Measurements from ENCODE around the gene PDZD2.
A peak's percentile ranks its signal among the peaks of the same experiment; 100 is the strongest.

Gene PDZD2

DNA sequence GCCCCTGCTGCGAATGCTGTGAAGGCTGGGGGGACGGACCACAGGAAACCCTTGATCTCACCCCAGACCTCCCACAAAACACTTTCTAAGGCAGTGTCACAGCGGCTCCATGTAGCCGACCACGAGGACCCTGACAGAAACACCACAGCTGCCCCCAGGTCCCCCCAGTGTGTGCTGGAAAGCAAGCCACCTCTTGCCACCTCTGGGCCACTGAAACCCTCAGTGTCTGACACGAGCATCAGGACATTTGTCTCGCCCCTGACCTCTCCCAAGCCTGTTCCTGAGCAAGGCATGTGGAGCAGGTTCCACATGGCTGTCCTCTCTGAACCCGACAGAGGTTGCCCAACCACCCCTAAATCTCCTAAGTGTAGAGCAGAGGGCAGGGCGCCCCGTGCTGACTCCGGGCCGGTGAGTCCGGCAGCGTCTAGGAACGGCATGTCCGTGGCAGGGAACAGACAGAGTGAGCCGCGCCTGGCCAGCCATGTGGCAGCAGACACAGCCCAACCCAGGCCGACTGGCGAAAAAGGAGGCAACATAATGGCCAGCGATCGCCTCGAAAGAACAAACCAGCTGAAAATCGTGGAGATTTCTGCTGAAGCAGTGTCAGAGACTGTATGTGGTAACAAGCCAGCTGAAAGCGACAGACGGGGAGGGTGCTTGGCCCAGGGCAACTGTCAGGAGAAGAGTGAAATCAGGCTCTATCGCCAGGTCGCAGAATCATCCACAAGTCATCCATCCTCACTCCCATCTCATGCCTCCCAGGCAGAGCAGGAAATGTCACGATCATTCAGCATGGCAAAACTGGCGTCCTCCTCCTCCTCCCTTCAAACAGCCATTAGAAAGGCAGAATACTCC, 450.4 kb downstream of the PDZD2 start:
- DNase-seq: no peak

DNA sequence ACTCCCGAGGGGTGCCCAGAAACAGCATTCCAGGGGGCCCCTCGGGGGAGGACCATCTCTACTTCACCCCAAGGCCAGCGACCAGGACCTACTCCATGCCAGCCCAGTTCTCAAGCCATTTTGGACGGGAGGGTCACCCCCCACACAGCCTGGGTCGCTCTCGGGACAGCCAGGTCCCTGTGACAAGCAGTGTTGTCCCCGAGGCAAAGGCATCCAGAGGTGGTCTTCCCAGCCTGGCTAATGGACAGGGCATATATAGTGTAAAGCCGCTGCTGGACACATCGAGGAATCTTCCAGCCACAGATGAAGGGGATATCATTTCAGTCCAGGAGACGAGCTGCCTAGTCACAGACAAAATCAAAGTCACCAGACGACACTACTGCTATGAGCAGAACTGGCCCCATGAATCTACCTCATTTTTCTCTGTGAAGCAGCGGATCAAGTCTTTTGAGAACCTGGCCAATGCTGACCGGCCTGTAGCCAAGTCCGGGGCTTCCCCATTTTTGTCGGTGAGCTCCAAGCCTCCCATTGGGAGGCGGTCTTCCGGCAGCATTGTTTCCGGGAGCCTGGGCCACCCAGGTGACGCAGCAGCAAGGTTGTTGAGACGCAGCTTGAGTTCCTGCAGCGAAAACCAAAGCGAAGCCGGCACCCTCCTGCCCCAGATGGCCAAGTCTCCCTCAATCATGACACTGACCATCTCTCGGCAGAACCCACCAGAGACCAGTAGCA, 451.3 kb downstream of the PDZD2 start:
- no peak for DNase-seq

DNA sequence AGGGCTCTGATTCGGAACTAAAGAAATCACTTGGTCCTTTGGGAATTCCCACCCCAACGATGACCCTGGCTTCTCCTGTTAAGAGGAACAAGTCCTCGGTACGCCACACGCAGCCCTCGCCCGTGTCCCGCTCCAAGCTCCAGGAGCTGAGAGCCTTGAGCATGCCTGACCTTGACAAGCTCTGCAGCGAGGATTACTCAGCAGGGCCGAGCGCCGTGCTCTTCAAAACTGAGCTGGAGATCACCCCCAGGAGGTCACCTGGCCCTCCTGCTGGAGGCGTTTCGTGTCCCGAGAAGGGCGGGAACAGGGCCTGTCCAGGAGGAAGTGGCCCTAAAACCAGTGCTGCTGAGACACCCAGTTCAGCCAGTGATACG, 451.8 kb downstream of the PDZD2 start:
- DNase-seq: no peak

DNA sequence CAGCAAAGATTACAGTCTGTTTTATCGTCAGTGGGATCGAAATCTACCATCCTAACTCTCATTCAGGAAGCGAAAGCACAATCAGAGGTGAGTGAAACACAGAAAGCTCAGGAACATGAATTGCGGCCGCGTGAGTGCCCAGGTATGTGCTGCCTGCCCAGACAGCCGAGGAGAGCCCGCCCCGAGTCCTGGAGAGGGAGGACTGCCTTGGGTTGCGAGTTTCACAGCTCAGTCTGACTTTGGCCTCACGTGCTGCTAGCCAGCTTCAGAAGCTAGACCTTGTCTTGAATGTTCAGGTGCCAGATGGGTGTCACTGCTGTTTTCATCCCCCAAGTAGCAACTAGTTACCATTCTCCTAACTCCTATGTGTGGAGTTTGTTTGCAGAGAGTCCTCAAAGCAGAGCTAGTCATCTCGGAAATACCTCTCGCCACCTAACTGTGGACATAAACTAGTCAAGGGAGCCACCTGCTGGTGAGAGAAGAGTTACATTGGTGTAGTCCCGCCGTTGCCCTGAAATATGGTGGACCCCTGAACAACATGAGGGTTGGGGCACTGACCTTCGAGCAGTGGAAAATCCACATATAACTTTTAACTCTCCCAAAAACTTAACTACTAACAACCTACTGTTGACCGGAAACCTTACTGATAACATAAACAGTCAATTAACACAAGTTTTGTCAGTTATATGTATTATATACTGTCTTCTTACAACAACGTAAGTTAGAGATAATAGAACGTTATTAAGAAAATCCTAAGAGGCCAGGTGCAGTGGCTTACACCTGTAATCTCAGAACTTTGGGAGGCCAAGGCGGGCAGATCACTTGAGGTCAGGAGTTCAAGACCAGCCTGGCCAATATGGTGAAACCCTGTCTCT, 454.2 kb downstream of the PDZD2 start:
- peak; percentile 80 for DNase-seq

DNA sequence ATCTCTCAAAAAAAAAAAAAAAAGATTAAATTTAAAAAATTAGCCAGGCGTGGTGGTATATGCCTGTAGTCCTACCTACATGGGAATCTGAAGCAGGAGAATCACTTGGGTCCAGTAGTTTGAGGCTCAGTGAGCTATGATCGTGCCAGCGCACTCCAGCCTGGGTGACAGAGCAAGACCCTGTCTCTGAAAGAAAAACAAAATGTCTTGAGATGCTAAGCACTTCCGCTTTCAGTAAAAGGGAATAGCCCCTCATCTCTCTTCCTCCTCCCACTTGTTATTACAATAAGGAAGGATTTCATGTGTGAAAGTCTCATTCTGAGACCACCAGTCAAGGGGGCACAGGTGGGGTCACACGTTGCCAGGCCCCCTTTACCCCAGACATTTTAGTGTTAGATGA, 455.8 kb downstream of the PDZD2 start:
- no peak for DNase-seq

DNA sequence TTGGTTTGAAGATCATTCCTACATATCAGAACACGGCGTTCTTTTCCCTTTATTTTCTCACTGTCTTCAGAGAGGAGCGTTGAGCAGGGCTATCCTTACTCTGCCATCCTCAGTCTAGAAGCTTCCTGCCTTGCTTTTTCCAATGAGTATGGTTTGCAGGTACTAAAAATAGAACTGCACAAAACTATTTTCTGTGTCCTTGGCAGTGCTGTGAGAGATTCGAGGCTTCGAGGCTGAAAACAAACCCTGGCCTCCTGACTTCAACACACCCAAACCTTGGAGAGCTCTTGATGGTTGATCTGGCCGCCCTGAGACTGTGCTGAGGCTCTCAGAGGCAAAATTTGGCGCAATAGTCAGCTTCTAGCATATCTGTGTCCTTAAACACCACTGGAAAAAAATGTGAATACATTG, 456.3 kb downstream of the PDZD2 start:
- no peak for DNase-seq

GRCh38 chr5:32096891-32097595, 458.1 kb downstream of the PDZD2 start:
- no peak for DNase-seq

- DNase-seq: peak; percentile 10
Observed at GRCh38 chr5:32098291-32098690, 459.4 kb downstream of the PDZD2 start.

DNA sequence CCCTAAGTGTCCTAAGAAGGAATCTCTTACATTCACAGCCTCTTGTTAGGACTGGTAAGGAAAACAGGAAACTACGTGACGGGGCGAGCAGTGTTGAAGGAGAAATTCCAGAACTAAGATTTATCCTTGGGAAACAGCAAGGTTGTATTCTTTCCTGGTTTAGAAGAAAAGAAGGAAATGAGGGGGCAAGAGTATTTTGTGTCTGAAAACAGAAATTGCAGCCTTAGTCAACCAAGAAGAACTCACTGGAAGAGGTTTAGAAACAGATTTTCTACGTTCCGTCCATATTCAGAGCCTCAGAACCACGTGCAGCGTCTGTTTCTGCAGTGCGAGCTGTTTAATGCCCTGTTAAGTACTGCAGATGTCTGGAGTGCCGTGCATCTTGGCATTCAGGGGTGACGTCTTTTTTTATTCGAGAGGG, 460.0 kb downstream of the PDZD2 start:
- no peak for DNase-seq

GRCh38 chr5:32099486-32100035, 460.6 kb downstream of the PDZD2 start:
- DNase-seq: no peak

- no peak for DNase-seq
Observed at GRCh38 chr5:32100230-32100629, 461.3 kb downstream of the PDZD2 start.

DNA sequence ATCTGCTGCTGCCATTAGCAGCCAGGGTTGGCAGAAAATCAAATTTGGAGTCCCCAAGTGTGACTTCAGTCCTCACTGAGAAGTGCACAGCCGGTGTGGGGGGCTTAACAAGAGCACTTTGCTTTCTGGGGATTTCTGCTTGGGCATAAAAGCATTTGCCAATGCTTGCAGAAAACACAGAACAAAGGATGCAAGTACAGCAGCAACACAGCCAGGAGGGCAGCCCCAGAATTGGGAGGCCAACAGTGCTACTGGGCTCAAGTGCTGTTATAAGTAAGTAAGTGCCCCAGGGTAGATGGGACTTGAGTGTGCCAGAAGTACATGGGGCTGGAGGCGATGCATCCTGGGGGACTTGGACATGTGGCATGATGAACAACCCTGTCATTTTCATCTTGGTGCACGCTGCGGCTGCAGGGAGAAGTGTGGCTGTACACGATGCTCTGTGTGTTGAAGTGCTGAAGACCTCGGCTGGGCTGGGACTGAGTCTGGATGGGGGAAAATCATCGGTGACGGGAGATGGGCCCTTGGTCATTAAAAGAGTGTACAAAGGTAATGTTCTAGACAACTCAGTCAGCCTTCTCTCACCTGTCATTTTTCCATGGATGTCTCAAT, 461.9 kb downstream of the PDZD2 start:
- no peak for DNase-seq

GRCh38 chr5:32102254-32102986, 463.5 kb downstream of the PDZD2 start:
- no peak for DNase-seq

GRCh38 chr5:32103521-32103920, 464.6 kb downstream of the PDZD2 start:
- DNase-seq: no peak

DNA sequence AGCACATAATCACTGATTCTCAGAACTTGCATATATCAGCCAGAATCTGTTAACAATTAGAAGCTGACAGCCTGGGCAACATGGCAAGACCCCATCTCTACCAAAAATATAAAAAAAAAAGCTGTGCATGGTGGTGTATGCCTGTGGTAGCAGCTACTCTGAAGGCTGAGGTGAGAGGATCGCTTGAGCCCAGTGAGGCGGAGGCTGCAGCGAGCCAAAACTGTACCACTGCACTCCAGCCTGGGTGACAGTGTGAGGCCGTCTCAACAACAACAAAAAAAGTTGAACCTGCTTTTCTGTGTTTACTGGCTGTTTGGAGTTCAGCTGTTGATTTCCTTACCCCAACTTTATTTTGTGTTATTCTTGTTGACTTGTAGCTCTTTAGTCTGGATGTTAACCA, 468.4 kb downstream of the PDZD2 start:
- no peak for DNase-seq

- no peak for DNase-seq
Observed at GRCh38 chr5:32108167-32108566, 469.2 kb downstream of the PDZD2 start.

DNA sequence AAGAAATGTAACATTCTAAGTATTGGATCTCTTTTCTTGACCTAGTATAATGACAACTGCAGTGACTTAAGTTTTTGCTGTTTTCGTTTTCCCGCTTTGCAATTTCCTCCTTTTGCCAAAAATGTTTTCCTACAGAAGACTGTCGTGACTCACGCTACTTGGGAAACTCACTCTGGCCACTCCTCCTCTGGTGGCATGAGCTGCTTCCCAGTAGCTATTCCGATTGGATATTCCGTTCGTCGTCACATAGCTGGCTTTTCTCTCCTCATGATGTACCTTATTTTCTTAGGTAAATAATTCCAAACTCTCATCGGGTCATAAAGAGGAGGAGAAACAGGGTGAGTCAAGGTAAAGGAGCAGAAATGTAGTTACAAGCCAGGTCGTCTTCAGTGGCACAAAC, 470.3 kb downstream of the PDZD2 start:
- no peak for DNase-seq

- no peak for DNase-seq
Observed at GRCh38 chr5:32110111-32110696, 471.3 kb downstream of the PDZD2 start.

DNA sequence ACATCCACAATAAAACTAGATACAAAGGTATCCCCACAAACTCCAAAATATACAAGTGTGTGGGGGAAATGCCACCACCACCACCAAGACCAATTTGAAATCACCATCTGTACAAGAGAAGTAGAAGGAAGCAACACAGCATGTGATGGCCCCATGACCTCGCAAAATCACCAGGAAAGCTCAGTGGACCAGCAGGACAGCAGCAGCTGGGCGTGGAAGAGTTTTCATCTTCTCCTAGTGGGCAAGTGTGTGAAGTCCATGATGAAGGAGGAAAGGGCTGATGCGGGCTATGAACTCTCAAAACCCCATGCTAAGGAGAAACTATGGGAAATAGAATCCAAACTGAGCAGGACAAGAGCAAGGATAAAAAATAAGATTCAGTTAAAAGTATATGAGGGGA, 477.1 kb downstream of the PDZD2 start:
- DNase-seq: peak; percentile 34

- no peak for DNase-seq
Observed at GRCh38 chr5:32116574-32117313, 477.8 kb downstream of the PDZD2 start.

Measured in suppressor macrophage treated with lipopolysaccharide for 4 hours (primary cell).